Colonic mucosa (tissue), 4 donors: ENCODE results near the gene ANKRD13B. TPM values are rescaled to one million over a fixed set of nuclear protein-coding genes. Genes with fewer than 3 reads are reported as not detected.
A peak's percentile ranks its signal among the peaks of the same experiment; 100 is the strongest.

Experiments
- DNase-seq: peaks from one replicate; pipeline ENCODE4 v3.0.0-alpha.2; 2020
- H3K27ac ChIP-seq: fragments of 200-600 bp; one replicate; pipeline ENCODE4 v1.8.0; 2021
- H3K27me3 ChIP-seq: fragments of 200-600 bp; one replicate; pipeline ENCODE4 v1.8.0; 2021
- H3K36me3 ChIP-seq: fragments of 200-600 bp; one replicate; pipeline ENCODE4 v1.8.0; 2021
- H3K4me1 ChIP-seq: fragments of 200-600 bp; one replicate; pipeline ENCODE4 v1.8.0; 2021; ENCODE audit warnings: mild to moderate bottlenecking
- H3K4me3 ChIP-seq: fragments of 200-600 bp; one replicate; pipeline ENCODE4 v1.8.0; 2021
- H3K9ac ChIP-seq, 2 donors: one replicate each; pipeline ENCODE4 v1.7.0; 2013; ENCODE audit warnings: control low read depth in 2 of 2, low read depth in 2 of 2, low read length in 2 of 2
- H3K9me3 ChIP-seq: fragments of 200-600 bp; one replicate; pipeline ENCODE4 v1.8.0; 2021
- CTCF ChIP-seq: fragments of 200-600 bp; IDR thresholded peaks from one replicate; pipeline ENCODE4 v1.8.0; 2022; ENCODE audit warnings: antibody characterized with exemption, mild to moderate bottlenecking
- intact Hi-C: fragments of 100-400 bp; cut with DNase I; formaldehyde crosslinking; loops from one replicate; pipeline ENCODE4 v1.14.1; 2022
- total RNA-seq, 2 donors: library from RNA; stranded (reverse); fragmentation: NEBNext Ultra II Directional in 1 of 2; extraction: Animal tissue kit (Norgen Biotek cat#: 25700) in 1 of 2; gene quantifications; one replicate each; pipeline ENCODE4 v1.2.1, GENCODE V29; 2021
- donor health status: healthy.
- donor health status: DM: no; HTN: no; CAD: no.
- donor health status: DM: no; HTN: no; CAD: no.

ANKRD13B gene
- total RNA-seq, 2 donors from 2014 or later: 3.1 to 10.2 TPM

- H3K9ac ChIP-seq: no peak overlapping the region
- TF ChIP-seq CTCF: no peak
- no peak for DNase-seq
- intact Hi-C loops: no loop called here
- peaks cover 8% of the 10 kb centered on the region for H3K4me1 ChIP-seq
- H3K36me3 ChIP-seq: no peaks in the 10 kb centered on the region
- no peak overlapping the region for H3K4me3 ChIP-seq
- no peak overlapping the region for H3K27ac ChIP-seq
- no peaks in the 10 kb centered on the region for H3K27me3 ChIP-seq
- H3K9me3 ChIP-seq: no peaks in the 10 kb centered on the region
Observed at GRCh38 chr17:29610395-29610794, 17.5 kb downstream of the ANKRD13B start.

GRCh38 chr17:29611351-29612093 lies 18.6 kb downstream of the ANKRD13B start:
- TF ChIP-seq CTCF: no peak
- Histone ChIP-seq H3K9ac (no peak overlapping the region), H3K27ac (no peak overlapping the region), H3K9me3 (no peaks in the 10 kb centered on the region), H3K4me3 (no peak overlapping the region), H3K4me1 (peaks cover 8% of the 10 kb centered on the region), H3K27me3 (peaks cover 4% of the 10 kb centered on the region), H3K36me3 (no peaks in the 10 kb centered on the region)
- intact Hi-C loops: no loop called here
- DNase-seq: no peak

- Histone ChIP-seq H3K4me3 (no peak overlapping the region), H3K27me3 (peaks cover 4% of the 10 kb centered on the region), H3K9ac (no peak overlapping the region), H3K36me3 (no peaks in the 10 kb centered on the region), H3K27ac (no peak overlapping the region), H3K9me3 (no peaks in the 10 kb centered on the region), H3K4me1 (peaks cover 14% of the 10 kb centered on the region)
- DNase-seq: no peak
- intact Hi-C loops: no loop called here
- no peak for TF ChIP-seq CTCF
Observed at GRCh38 chr17:29612094-29612403, 19.1 kb downstream of the ANKRD13B start.

DNA sequence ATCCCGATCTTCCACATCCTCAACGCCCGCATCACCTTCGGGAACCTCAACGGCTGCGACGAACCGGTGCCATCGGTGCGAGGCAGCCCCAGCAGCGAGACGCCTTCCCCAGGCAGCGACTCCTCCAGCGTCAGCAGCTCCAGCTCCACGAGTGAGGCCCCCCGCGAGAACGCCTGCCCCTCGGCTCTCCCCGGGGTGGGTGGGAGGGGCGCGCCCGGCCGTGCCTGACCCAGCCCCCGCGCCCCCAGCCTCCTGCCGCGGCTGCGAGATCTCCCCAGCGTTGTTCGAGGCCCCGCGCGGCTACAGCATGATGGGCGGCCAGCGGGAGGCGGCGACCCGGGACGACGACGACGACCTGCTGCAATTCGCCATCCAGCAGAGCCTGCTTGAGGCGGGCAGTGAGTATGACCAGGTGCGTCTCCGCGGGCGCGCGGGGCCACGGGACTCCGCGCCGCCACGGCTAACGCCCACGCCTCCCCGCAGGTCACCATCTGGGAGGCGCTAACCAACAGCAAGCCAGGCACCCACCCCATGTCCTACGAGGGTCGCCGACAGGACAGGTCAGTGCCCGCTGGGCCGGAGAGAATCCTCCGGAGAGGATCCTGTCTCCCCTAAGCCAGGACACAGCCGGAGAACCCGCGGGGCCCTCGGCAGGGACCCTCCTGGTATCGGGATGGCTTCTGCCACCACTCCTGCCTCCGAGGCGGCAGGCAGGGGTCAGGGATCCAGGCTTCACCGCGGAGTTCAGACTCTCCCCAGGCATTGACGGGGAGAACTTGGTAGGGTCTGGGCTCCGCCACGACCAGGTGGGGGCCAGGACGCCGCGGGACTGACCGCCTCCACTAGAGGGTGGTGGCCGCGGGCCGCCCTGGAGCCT lies 19.7 kb downstream of the ANKRD13B start:
- H3K36me3 ChIP-seq: no peaks in the 10 kb centered on the region
- H3K9me3 ChIP-seq: no peaks in the 10 kb centered on the region
- no peak overlapping the region for H3K27ac ChIP-seq
- no peak for TF ChIP-seq CTCF
- peaks cover 4% of the 10 kb centered on the region for H3K27me3 ChIP-seq
- no peak for DNase-seq
- H3K4me1 ChIP-seq: peaks cover 20% of the 10 kb centered on the region
- H3K9ac ChIP-seq: no peak overlapping the region
- H3K4me3 ChIP-seq: peak overlapping the region; percentile 31
- intact Hi-C loops: no loop called here

- intact Hi-C loops: no loop called here
- Histone ChIP-seq H3K27ac (no peak overlapping the region), H3K9ac (peak overlapping the region; percentile 26 to 37)
Observed at GRCh38 chr17:29613352-29613837, 20.5 kb downstream of the ANKRD13B start.

More at GRCh38 chr17:29613352-29613837, 20.5 kb downstream of the ANKRD13B start:
- TF ChIP-seq CTCF: peak; percentile 91
- H3K9me3 ChIP-seq: no peaks in the 10 kb centered on the region
- peak; percentile 98 for DNase-seq
- peaks cover 20% of the 10 kb centered on the region for H3K4me1 ChIP-seq
- H3K27me3 ChIP-seq: peaks cover 4% of the 10 kb centered on the region
- H3K36me3 ChIP-seq: no peaks in the 10 kb centered on the region
- peak overlapping the region; percentile 31 for H3K4me3 ChIP-seq
